Right cardiac atrium (tissue), 5 donors: ENCODE data around the gene MYH13. TPM values are rescaled to one million over a fixed set of nuclear protein-coding genes. Genes with fewer than 3 reads are reported as not detected.

Experiments
- ATAC-seq, 2 donors: fragments of 200-7000 bp; cut with Tn5 transposase; one replicate each; pipeline versions ENCODE4 v1.8.0 to v1.9.1; 2020; ENCODE audit warnings: moderate library complexity in 2 of 2, mild to moderate bottlenecking in 1 of 2
- DNase-seq, 3 donors: peaks; one replicate each; pipeline ENCODE4 v3.0.0-alpha.2; 2020
- H3K27ac ChIP-seq: one replicate; pipeline ENCODE4 v1.5.1; 2013; ENCODE audit warnings: mild to moderate bottlenecking, low read length, control low read depth, moderate library complexity
- H3K27me3 ChIP-seq: one replicate; pipeline ENCODE4 v1.6.1; 2013; ENCODE audit not compliant: control insufficient read depth, insufficient read depth
- H3K4me1 ChIP-seq: one replicate; pipeline ENCODE4 v1.6.1; 2013; ENCODE audit warnings: low read length; ENCODE audit not compliant: control insufficient read depth, insufficient read depth
- H3K4me3 ChIP-seq: one replicate; pipeline ENCODE4 v1.5.1; 2013; ENCODE audit warnings: low read length, control low read depth
- H3K9me3 ChIP-seq: one replicate; pipeline ENCODE4 v1.6.1; 2013; ENCODE audit warnings: low read length; ENCODE audit not compliant: control insufficient read depth
- WGBS: extraction: QIAGEN DNeasy Blood & Tissue Kit; methylation state at CpG from one replicate; pipeline ENCODE4 v1.1.7; 2013; 5-methylcytosine and 5-hydroxymethylcytosine counted together
- intact Hi-C, 4 donors: fragments of 100-400 bp; cut with DNase I; formaldehyde crosslinking; loops; one replicate each; pipeline versions ENCODE4 v1.11.0 to v1.14.0; 2022 to 2023
- polyA plus RNA-seq: library from polyadenylated mRNA; stranded (reverse); fragments of 200-250 nt; gene quantifications from one replicate; pipeline ENCODE4 v1.2.3, GENCODE V29; 2013
- total RNA-seq, 4 donors: library from RNA; stranded (reverse); fragmentation: NEBNext Ultra II Directional; extraction: Animal tissue kit (Norgen Biotek cat#: 25700); gene quantifications; one replicate each; pipeline ENCODE4 v1.2.1, GENCODE V29; 2021
- donor health status: healthy with polysubstance abuse.
- donor health status: DM: no; HTN: yes; CAD: no.
- donor health status: DM: no; HTN: no; CAD: no.
- donor health status: DM: no; HTN: yes; CAD: no; lungs with severe emphysema.
- donor health status: DM: yes; HTN: yes; CAD: no.

The MYH13 gene
- total and polyA plus RNA-seq, 5 donors: not detected

DNA sequence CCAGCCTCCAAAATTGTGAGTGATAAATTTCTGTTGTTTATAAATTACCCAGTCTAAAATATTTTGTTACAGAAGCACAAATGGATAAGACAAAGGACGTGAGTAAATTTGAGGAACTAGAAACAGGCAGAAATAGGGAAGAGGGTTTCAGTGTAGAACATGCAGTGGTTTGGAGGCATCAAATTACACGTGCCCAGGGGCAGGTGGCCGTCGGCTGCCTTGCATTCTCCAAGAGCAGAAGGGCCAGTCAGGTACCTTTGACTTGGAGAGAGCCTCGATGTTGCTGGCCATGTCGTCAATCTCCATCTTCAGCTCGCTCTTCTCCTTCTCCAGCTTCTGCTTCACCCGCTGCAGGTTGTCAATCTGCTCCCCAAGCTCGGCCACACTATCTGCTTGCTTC lies 54.3 kb downstream of the MYH13 start:
- 67% methylated on average over 9 of the region's 9 CpGs for WGBS
- intact Hi-C loops: no loop called here
- no peak overlapping the region for H3K4me3 ChIP-seq
- no peaks in the 10 kb centered on the region for H3K4me1 ChIP-seq
- H3K27me3 ChIP-seq: no peaks in the 10 kb centered on the region
- DNase-seq (no peak), ATAC-seq (no peak)
- H3K27ac ChIP-seq: no peak overlapping the region
- H3K9me3 ChIP-seq: no peaks in the 10 kb centered on the region

DNA sequence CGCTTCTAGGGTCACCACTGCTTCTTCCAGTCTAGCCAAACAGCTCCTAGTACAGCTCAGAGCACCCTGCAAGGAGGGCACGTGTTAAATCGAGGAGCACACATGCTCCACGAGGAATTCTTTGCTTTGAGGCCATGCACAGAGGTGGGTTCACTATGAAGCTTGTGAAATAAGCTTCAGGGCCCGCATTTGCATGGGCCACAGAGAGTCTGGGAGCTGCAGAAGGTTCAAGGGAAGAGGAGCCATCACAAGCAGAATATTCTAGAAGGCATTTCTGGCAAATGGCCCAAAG lies 55.3 kb downstream of the MYH13 start:
- no peak for DNase-seq
- 76% methylated on average over 5 of the region's 5 CpGs for WGBS
- intact Hi-C loops: no loop called here
- H3K9me3 ChIP-seq: no peaks in the 10 kb centered on the region
- ATAC-seq: no peak
- H3K27ac ChIP-seq: no peak overlapping the region
- H3K27me3 ChIP-seq: no peaks in the 10 kb centered on the region
- no peak overlapping the region for H3K4me3 ChIP-seq
- H3K4me1 ChIP-seq: no peaks in the 10 kb centered on the region

DNA sequence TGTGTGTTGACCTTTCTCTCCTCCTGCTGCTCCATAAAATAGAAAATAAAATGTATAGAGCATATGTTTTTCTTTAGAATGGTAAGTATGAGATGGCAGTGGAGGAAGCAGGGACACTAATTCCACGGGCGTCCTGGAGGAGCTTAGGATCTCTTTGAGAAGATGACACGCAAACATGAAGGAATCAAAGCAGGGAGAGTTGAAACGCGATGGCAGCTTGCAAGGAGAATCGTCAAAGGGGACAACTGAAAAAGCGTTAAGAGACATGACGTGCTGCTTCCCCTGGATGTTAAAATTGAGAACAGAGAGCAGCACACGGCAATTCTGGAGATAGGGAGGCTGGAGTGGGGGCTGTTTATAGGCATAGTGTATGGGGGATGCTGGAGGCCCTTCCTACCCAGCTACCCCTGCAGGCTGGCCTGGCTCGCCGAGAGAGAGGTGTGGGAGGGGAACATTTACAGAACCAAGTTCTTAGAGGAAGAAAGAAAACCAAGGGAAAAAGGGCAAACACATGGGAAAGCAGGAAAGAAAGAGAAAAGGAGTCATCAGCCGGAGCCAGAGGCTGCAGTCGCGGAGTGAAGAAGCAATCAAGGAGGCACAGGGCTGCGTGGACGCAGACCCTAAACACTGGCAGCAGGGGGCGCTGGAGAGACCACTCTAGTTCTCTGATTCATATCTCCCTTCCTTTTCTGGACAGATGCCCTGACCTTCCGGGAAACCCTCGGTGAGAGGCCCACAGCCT lies 55.8 kb downstream of the MYH13 start:
- H3K27ac ChIP-seq: no peak overlapping the region
- ATAC-seq (peak; percentile 62 to 74), DNase-seq (peak; percentile 62 to 87 (median 75))
- WGBS: 59% methylated on average over 19 of the region's 19 CpGs
- no peaks in the 10 kb centered on the region for H3K27me3 ChIP-seq
- no peaks in the 10 kb centered on the region for H3K9me3 ChIP-seq
- intact Hi-C loops: no loop called here
- H3K4me3 ChIP-seq: no peak overlapping the region
- H3K4me1 ChIP-seq: no peaks in the 10 kb centered on the region

DNA sequence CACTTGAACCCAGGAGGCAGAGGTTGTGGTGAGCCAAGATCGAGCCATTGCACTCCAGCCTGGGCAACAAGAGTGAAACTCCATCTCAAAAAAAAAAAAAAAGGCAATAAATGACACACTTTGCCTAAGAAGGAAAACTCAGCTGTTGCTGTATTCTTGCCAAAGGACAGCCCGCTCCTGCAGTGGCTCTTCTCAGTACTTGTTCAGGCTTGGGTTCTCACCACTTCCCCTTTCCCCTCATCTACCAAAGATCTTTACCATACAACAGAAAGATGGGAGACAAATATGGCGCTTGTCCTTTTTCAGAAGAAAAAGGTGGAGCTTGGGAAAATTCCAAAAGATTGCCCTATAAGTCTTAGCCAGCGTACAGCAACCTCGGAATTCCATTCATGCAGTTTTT lies 58.5 kb downstream of the MYH13 start:
- Histone ChIP-seq H3K27ac (no peak overlapping the region), H3K4me1 (no peaks in the 10 kb centered on the region), H3K9me3 (no peaks in the 10 kb centered on the region), H3K4me3 (no peak overlapping the region), H3K27me3 (no peaks in the 10 kb centered on the region)
- ATAC-seq (no peak), DNase-seq (no peak)
- 76% methylated on average over 5 of the region's 5 CpGs for WGBS
- intact Hi-C loops: no loop called here

DNA sequence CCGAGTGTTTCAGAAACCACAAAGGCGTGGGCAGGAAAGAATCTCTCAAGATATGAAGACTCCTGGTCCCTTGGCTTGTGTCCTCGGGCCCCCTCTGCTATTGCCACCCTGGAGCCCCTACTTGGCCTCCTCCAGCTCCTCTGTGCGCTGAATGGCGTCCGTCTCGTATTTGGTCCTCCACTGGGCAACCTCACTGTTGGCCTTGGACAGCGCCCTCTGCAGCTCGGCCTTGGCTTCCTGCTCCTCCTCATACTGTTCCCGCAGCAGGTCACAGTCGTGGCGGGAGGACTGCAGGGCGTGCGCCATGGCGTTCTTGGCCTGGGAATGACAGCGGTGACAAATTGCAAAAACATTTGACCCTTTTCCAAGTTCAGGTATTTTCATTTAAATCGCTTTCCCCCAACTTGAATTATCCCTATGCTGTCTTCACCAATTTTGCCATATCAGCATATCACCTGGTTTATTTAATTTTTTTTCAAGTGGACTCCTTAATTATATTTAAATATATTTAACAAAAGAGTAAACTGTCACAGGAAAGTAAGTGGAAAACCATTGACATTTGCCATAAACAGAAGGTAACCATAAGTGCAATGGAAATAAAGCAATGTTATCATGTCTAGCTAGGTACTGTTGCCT lies 59.7 kb downstream of the MYH13 start:
- 89% methylated on average over 17 of the region's 17 CpGs for WGBS
- H3K4me3 ChIP-seq: no peak overlapping the region
- no peaks in the 10 kb centered on the region for H3K4me1 ChIP-seq
- no peak overlapping the region for H3K27ac ChIP-seq
- intact Hi-C loops: no loop called here
- no peak for ATAC-seq
- no peaks in the 10 kb centered on the region for H3K9me3 ChIP-seq
- no peak for DNase-seq
- no peaks in the 10 kb centered on the region for H3K27me3 ChIP-seq

DNA sequence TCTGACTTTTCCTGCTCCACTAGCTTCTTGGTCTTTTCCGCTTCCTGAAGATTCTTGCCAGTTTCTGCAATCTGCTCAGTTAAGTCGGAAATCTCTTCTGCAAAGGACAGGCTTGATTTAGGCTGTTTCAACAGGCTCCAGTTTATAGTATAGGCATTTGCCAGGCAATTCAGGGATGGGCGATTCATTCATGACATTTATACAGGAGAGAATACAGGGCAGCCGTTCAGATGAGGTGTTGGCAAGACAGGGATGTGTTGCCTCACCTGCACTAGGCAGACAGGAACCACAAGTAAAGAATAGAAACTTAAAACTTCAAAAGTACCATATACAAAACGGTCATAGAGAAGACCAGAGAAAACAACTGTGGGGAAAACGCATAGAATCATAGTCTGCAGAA lies 61.7 kb downstream of the MYH13 start:
- Histone ChIP-seq H3K27ac (no peak overlapping the region), H3K4me3 (no peak overlapping the region), H3K9me3 (no peaks in the 10 kb centered on the region), H3K4me1 (no peaks in the 10 kb centered on the region), H3K27me3 (no peaks in the 10 kb centered on the region)
- no peak for DNase-seq
- intact Hi-C loops: no loop called here
- WGBS: 52% methylated on average over 6 of the region's 6 CpGs
- ATAC-seq: no peak

DNA sequence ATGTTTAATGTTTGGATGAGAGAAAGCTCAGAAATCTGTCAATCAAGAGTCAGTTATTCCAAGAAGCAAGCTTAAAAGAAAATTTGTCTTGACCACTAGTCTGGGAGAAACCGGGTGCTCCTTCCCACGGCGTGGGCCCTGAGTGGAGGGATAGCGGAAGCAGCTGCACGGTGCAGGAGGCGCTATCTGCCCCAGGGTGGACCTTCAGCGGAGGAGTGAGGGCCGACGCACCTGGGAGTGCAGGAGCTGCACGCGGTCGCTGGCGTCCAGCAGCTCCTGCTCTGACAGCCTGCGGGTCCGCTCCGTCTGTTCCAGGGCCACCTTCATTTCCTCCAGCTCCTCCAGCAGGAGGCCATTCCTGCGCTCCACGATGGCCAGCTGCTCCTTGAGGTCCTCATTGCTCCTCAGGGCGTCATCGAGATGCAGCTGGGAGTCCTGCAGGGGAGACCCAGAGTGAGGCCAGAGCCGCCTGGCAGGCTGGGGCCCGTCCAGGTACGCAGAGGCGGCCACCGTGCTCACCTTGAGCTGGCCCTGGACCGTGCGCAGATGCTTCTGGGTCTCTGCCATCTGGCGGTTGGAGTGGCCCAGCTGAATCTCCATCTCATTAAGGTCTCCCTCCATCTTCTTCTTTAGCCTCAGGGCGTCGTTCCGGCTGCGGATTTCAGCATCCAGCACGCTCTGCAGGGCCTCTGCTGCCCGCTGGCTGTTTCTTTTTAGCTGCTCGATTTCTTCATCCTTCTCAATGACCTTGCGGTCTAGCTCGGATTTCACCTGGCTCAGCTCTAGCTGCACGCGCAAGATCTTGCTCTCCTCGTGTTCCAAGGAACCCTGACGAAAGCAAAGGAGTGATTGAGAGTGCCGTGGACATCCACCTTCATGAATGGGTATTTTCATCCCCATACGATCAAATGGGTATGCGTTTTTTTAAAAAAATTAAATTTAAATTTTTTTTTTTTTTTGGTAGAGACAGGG lies 63.5 kb downstream of the MYH13 start:
- WGBS: 92% methylated on average over 44 of the region's 44 CpGs
- intact Hi-C loops: no loop called here

DNA sequence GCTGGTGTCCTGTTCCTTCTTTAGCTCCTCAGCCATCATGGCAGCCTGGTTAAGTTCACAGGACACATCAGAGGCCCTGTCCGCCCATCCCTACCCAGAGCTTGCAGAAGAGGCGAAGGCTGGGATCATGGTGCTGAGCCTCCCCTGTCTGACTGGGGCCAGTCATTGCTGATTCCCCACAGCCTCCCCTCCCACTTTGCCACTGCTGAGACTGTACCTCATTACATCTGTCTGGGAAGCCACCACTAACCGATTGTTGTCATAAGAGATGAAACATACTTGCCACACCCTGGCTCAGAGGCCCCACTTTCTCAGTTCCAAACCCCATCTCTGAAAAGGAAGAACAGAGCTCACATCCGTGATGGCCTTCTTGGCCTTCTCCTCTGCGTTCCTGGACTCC lies 66.2 kb downstream of the MYH13 start:
- no peak overlapping the region for H3K4me3 ChIP-seq
- ATAC-seq (no peak), DNase-seq (no peak)
- 83% methylated on average over 5 of the region's 5 CpGs for WGBS
- H3K27me3 ChIP-seq: no peaks in the 10 kb centered on the region
- no peak overlapping the region for H3K27ac ChIP-seq
- intact Hi-C loops: no loop called here
- H3K4me1 ChIP-seq: no peaks in the 10 kb centered on the region
- H3K9me3 ChIP-seq: no peaks in the 10 kb centered on the region

More for the DNA sequence above, 63.5 kb downstream of the MYH13 start:
- Histone ChIP-seq H3K4me1 (no peaks in the 10 kb centered on the region), H3K9me3 (no peaks in the 10 kb centered on the region), H3K27ac (no peak overlapping the region), H3K27me3 (no peaks in the 10 kb centered on the region), H3K4me3 (no peak overlapping the region)
- DNase-seq: no peak
- peak in 1 of 2 donors; percentile 48 for ATAC-seq

DNA sequence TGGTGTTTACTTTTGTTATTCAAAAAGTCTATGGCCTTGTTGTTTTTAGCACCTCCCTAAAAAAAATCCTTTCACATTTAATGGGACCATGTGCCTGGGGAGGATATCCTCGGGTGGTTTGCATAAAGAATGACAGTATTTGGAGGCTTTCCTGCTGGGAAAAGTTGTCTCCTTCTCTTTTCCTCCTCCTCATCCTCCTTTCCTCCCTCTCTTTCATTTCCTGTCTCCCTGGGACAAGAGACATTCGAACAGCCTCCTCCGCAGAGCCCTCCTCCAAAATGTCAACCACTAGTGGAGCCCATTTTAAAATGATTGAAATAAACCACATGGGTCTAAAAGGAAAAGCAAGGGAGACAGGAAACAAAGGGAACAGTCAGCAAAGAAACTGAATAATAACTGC lies 67.4 kb downstream of the MYH13 start:
- WGBS: 32% methylated on average over 3 of the region's 3 CpGs

DNA sequence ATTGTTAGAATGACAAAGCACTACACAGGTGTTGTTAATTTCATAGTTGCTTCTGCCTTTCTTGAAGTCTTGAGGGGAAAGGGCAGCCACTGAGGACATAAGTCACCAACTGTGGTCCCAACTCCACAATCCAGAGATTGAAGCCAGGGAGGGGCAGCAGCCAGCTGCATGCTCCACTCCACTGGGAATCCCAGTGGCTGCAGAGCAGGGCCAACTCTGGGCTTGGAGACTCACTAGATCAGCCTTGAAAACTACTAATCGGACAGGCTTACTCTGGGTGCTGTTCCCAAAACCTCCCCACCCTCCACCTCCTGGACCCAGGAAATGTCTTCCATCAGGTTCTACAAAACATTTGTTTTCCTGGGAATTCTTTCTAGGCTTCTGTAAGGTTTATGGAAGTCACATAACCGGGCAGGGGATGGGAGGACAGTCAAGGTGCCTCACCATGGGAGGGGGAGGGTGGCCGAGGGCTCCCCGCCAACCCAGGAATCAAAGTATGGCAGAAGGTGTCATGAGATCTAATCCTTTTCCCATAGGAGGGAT lies 68.0 kb downstream of the MYH13 start:
- intact Hi-C loops: no loop called here
- no peak overlapping the region for H3K27ac ChIP-seq
- WGBS: 85% methylated on average over 4 of the region's 4 CpGs
- no peaks in the 10 kb centered on the region for H3K27me3 ChIP-seq
- ATAC-seq: no peak
- no peaks in the 10 kb centered on the region for H3K9me3 ChIP-seq
- DNase-seq: no peak
- H3K4me1 ChIP-seq: no peaks in the 10 kb centered on the region
- no peak overlapping the region for H3K4me3 ChIP-seq

More for the DNA sequence above, 67.4 kb downstream of the MYH13 start:
- DNase-seq (no peak), ATAC-seq (no peak)
- intact Hi-C loops: no loop called here
- H3K9me3 ChIP-seq: no peaks in the 10 kb centered on the region
- H3K27me3 ChIP-seq: no peaks in the 10 kb centered on the region
- H3K27ac ChIP-seq: no peak overlapping the region
- H3K4me3 ChIP-seq: no peak overlapping the region
- H3K4me1 ChIP-seq: no peaks in the 10 kb centered on the region

DNA sequence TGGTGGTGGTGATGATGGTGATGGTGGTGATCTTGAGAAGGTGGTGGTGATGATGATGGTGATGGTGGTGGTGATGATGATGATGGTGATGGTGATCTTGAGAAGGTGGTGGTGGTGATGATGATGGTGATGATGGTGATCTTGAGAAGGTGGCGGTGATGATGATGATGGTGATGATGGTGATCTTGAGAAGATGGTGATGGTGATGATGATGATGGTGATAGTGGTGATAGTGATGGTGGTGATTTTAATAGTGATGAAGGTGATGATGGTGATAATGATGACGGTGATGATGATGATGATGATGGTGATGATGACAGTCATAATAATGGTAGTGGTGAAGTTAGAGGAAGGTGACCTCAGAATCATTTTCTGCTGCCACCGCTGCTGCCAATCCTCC lies 75.1 kb downstream of the MYH13 start:
- intact Hi-C loops: no loop called here
- DNase-seq: no peak

More for the DNA sequence above, 75.1 kb downstream of the MYH13 start:
- no peak overlapping the region for H3K27ac ChIP-seq
- no peaks in the 10 kb centered on the region for H3K9me3 ChIP-seq
- no peak overlapping the region for H3K4me3 ChIP-seq
- no peaks in the 10 kb centered on the region for H3K4me1 ChIP-seq
- ATAC-seq: no peak
- 94% methylated on average over 3 of the region's 3 CpGs for WGBS
- H3K27me3 ChIP-seq: no peaks in the 10 kb centered on the region
